ENCODE data around the gene CCDC15. TPM values are rescaled to one million over a fixed set of nuclear protein-coding genes. Genes with fewer than 3 reads are reported as not detected.

CCDC15 gene
- total and polyA plus RNA-seq, 9 donors: 0.82 to 1.9 (median 1.1) TPM

- Histone ChIP-seq H3K36me3 (no peaks in the 10 kb centered on the region), H3K27me3 (no peaks in the 10 kb centered on the region), H3K27ac (no peak overlapping the region), H3K4me3 (no peak overlapping the region), H3K4me1 (ENCODE audit: insufficient read depth) (no peaks in the 10 kb centered on the region), H3K9me3 (no peaks in the 10 kb centered on the region)
- no peak for DNase-seq
- TF ChIP-seq EP300 (IDR thresholded peaks at IDR 0.05) (no peak), CTCF (IDR thresholded peaks at IDR 0.05) (no peak), POLR2A (IDR thresholded peaks at IDR 0.05) (no peak)
- intact Hi-C loops (cut with DNase I): no loop called here
- WGBS, 3 donors: 80 to 83% (median 82%) methylated on average over 12 of the region's 12 CpGs
Measured at GRCh38 chr11:125079878-125080530, 126.0 kb downstream of the CCDC15 start.

- no peaks in the 10 kb centered on the region for H3K9me3 ChIP-seq
Measured at GRCh38 chr11:125080531-125080911, 126.5 kb downstream of the CCDC15 start.

GRCh38 chr11:125081098-125081798 lies 127.2 kb downstream of the CCDC15 start:
- 72 to 80% (median 72%) methylated on average over 13 to 14 of the region's 14 CpGs for WGBS, 3 donors
- no peaks in the 10 kb centered on the region for H3K9me3 ChIP-seq
- no peaks in the 10 kb centered on the region for H3K36me3 ChIP-seq
- H3K4me3 ChIP-seq: no peak overlapping the region
- H3K27me3 ChIP-seq: no peaks in the 10 kb centered on the region
- peak in 1 of 5 donors; percentile 21 for DNase-seq
- TF ChIP-seq CTCF (IDR thresholded peaks at IDR 0.05): no peak
- no peak for TF ChIP-seq EP300 (IDR thresholded peaks at IDR 0.05)
- no peak for TF ChIP-seq POLR2A (IDR thresholded peaks at IDR 0.05)
- no peak overlapping the region for H3K27ac ChIP-seq
- intact Hi-C loops (cut with DNase I): no loop called here
- H3K4me1 ChIP-seq (ENCODE audit: insufficient read depth): no peaks in the 10 kb centered on the region

More at GRCh38 chr11:125080531-125080911, 126.5 kb downstream of the CCDC15 start:
- no peak for TF ChIP-seq POLR2A (IDR thresholded peaks at IDR 0.05)
- no peak for TF ChIP-seq CTCF (IDR thresholded peaks at IDR 0.05)
- no peak for TF ChIP-seq EP300 (IDR thresholded peaks at IDR 0.05)
- intact Hi-C loops (cut with DNase I): no loop called here
- H3K27me3 ChIP-seq: no peaks in the 10 kb centered on the region
- no peak overlapping the region for H3K27ac ChIP-seq
- WGBS, 3 donors: 90 to 94% (median 91%) methylated on average over 12 of the region's 12 CpGs
- H3K4me1 ChIP-seq (ENCODE audit: insufficient read depth): no peaks in the 10 kb centered on the region
- H3K4me3 ChIP-seq: no peak overlapping the region
- no peaks in the 10 kb centered on the region for H3K36me3 ChIP-seq
- no peak for DNase-seq

GRCh38 chr11:125082040-125082439 lies 128.0 kb downstream of the CCDC15 start:
- Histone ChIP-seq H3K4me1 (ENCODE audit: insufficient read depth) (no peaks in the 10 kb centered on the region), H3K9me3 (no peaks in the 10 kb centered on the region), H3K36me3 (no peaks in the 10 kb centered on the region), H3K4me3 (no peak overlapping the region), H3K27me3 (no peaks in the 10 kb centered on the region), H3K27ac (no peak overlapping the region)
- intact Hi-C loops (cut with DNase I): no loop called here
- WGBS, 3 donors: 78 to 89% (median 86%) methylated on average over 5 of the region's 5 CpGs
- TF ChIP-seq CTCF (IDR thresholded peaks at IDR 0.05): no peak
- TF ChIP-seq EP300 (IDR thresholded peaks at IDR 0.05): no peak
- no peak for TF ChIP-seq POLR2A (IDR thresholded peaks at IDR 0.05)
- no peak for DNase-seq

Measured in ovary (tissue), 9 donors.